Inflammatory macrophage treated with lipopolysaccharide for 1 hour (primary cell): ENCODE measurements around the gene GMDS.

Experiments used
- DNase-seq, 2 donors: peaks; one replicate each; pipeline ENCODE4 v3.0.0-alpha.2; 2020 to 2022

Gene GMDS

GRCh38 chr6:2173203-2173961 lies 72.0 kb downstream of the GMDS start:
- no peak for DNase-seq

GRCh38 chr6:2171728-2172127 lies 73.7 kb downstream of the GMDS start:
- DNase-seq = no peak

- no peak for DNase-seq
Observed at GRCh38 chr6:2168480-2168879, 76.9 kb downstream of the GMDS start.

- DNase-seq = no peak
Observed at GRCh38 chr6:2166717-2167116, 78.7 kb downstream of the GMDS start.

- no peak for DNase-seq
Observed at GRCh38 chr6:2165286-2165685, 80.1 kb downstream of the GMDS start.

- no peak for DNase-seq
Observed at GRCh38 chr6:2164481-2164880, 80.9 kb downstream of the GMDS start.

- DNase-seq = no peak
Observed at GRCh38 chr6:2162079-2162445, 83.3 kb downstream of the GMDS start.

- no peak for DNase-seq
Observed at GRCh38 chr6:2158596-2159271, 86.7 kb downstream of the GMDS start.

- DNase-seq = peak; percentile 60 to 73
Observed at GRCh38 chr6:2157441-2158127, 87.8 kb downstream of the GMDS start.

GRCh38 chr6:2155206-2155605 lies 90.2 kb downstream of the GMDS start:
- DNase-seq = no peak

GRCh38 chr6:2149361-2150006 lies 95.9 kb downstream of the GMDS start:
- no peak for DNase-seq

GRCh38 chr6:2148748-2149147 lies 96.7 kb downstream of the GMDS start:
- DNase-seq = no peak

GRCh38 chr6:2147766-2148448 lies 97.5 kb downstream of the GMDS start:
- no peak for DNase-seq

- DNase-seq = no peak
Observed at GRCh38 chr6:2147261-2147660, 98.1 kb downstream of the GMDS start.

- no peak for DNase-seq
Observed at GRCh38 chr6:2144210-2144609, 101.2 kb downstream of the GMDS start.

- DNase-seq = no peak
Observed at GRCh38 chr6:2141644-2142290, 103.6 kb downstream of the GMDS start.

- DNase-seq = no peak
Observed at GRCh38 chr6:2140438-2141128, 104.8 kb downstream of the GMDS start.

GRCh38 chr6:2135401-2135800 lies 110.0 kb downstream of the GMDS start:
- no peak for DNase-seq

GRCh38 chr6:2134554-2134953 lies 110.9 kb downstream of the GMDS start:
- no peak for DNase-seq

- no peak for DNase-seq
Observed at GRCh38 chr6:2133716-2134310, 111.6 kb downstream of the GMDS start.

- no peak for DNase-seq
Observed at GRCh38 chr6:2132916-2133315, 112.5 kb downstream of the GMDS start.
